H9 (cell line): ENCODE measurements around the gene FGD5. TPM values are rescaled to one million over a fixed set of nuclear protein-coding genes. Genes with fewer than 3 reads are reported as not detected.
A peak's percentile ranks its signal among the peaks of the same experiment; 100 is the strongest.

ENCODE experiments used
- DNase-seq: peaks from one replicate; pipeline ENCODE4 v3.0.0-alpha.2; 2017
- H2AFZ ChIP-seq: one replicate; pipeline ENCODE4 v1.6.1; 2013; ENCODE audit warnings: mild to moderate bottlenecking, low read length, control low read depth, moderate library complexity
- H2AK5ac ChIP-seq: 2 replicates; pipeline ENCODE4 v1.6.1; 2013; ENCODE audit warnings: low read length, control low read depth, mixed read lengths; ENCODE audit not compliant: insufficient read length
- H2BK120ac ChIP-seq: one replicate; pipeline ENCODE4 v1.6.1; 2013; ENCODE audit warnings: low read depth, mild to moderate bottlenecking, low read length, control low read depth, inconsistent platforms; ENCODE audit not compliant: poor library complexity, severe bottlenecking
- H2BK12ac ChIP-seq: 2 replicates; pipeline ENCODE4 v1.6.1; 2013; ENCODE audit warnings: low read length, control low read depth, mixed read lengths, low read depth; ENCODE audit not compliant: insufficient read length
- H2BK15ac ChIP-seq: 2 replicates; pipeline ENCODE4 v1.6.1; 2013; ENCODE audit warnings: low read depth, low read length, control low read depth
- H2BK20ac ChIP-seq: one replicate; pipeline ENCODE4 v1.6.1; 2013; ENCODE audit warnings: low read depth, mild to moderate bottlenecking, low read length, control low read depth, inconsistent platforms; ENCODE audit not compliant: poor library complexity, severe bottlenecking
- H2BK5ac ChIP-seq: 2 replicates; pipeline ENCODE4 v1.6.1; 2013; ENCODE audit warnings: low read length, control low read depth, mixed read lengths; ENCODE audit not compliant: insufficient read length
- H3K14ac ChIP-seq: 2 replicates; pipeline ENCODE4 v1.6.1; 2013; ENCODE audit warnings: low read length, control low read depth; ENCODE audit not compliant: insufficient read depth
- H3K18ac ChIP-seq: 2 replicates; pipeline ENCODE4 v1.6.1; 2013; ENCODE audit warnings: low read depth, mild to moderate bottlenecking, mixed read lengths, low read length, control low read depth; ENCODE audit not compliant: insufficient read length
- H3K23ac ChIP-seq: 2 replicates; pipeline ENCODE4 v1.6.1; 2013; ENCODE audit warnings: low read length, control low read depth, mixed read lengths, low read depth; ENCODE audit not compliant: insufficient read length
- H3K23me2 ChIP-seq: 2 replicates; pipeline ENCODE4 v1.6.1; 2013; ENCODE audit warnings: low read depth, mild to moderate bottlenecking, mixed read lengths, low read length, control low read depth; ENCODE audit not compliant: insufficient read length, poor library complexity, severe bottlenecking
- H3K27ac ChIP-seq: 2 replicates; pipeline ENCODE4 v1.5.1; 2013; ENCODE audit warnings: low read length, control low read depth, mixed read lengths, low read depth; ENCODE audit not compliant: insufficient read length
- H3K27me3 ChIP-seq: 2 replicates; pipeline ENCODE4 v1.6.1; 2013; ENCODE audit warnings: low read length, control low read depth, inconsistent platforms; ENCODE audit not compliant: insufficient read depth
- H3K4ac ChIP-seq: 2 replicates; pipeline ENCODE4 v1.6.1; 2013; ENCODE audit warnings: low read depth, mild to moderate bottlenecking, control low read depth, inconsistent platforms, low read length, moderate library complexity
- H3K4me1 ChIP-seq: 2 replicates; pipeline ENCODE4 v1.6.1; 2013; ENCODE audit warnings: low read length, control low read depth, inconsistent platforms; ENCODE audit not compliant: insufficient read depth
- H3K4me2 ChIP-seq: 2 replicates; pipeline ENCODE4 v1.6.1; 2013; ENCODE audit warnings: low read length, control low read depth, mixed read lengths; ENCODE audit not compliant: insufficient read length, insufficient read depth
- H3K56ac ChIP-seq: 2 replicates; pipeline ENCODE4 v1.6.1; 2013; ENCODE audit warnings: low read depth, mild to moderate bottlenecking, mixed read lengths, low read length, control low read depth; ENCODE audit not compliant: insufficient read length
- H3K79me1 ChIP-seq: 2 replicates; pipeline ENCODE4 v1.6.1; 2013; ENCODE audit warnings: low read depth, mild to moderate bottlenecking, moderate library complexity, low read length, control low read depth, inconsistent platforms; ENCODE audit not compliant: insufficient read depth, poor library complexity, severe bottlenecking
- H3K79me2 ChIP-seq: 2 replicates; pipeline ENCODE4 v1.6.1; 2013; ENCODE audit warnings: low read length, control low read depth, inconsistent platforms; ENCODE audit not compliant: insufficient read depth
- H3K9ac ChIP-seq: 2 replicates; pipeline ENCODE4 v1.6.1; 2013; ENCODE audit warnings: low read length, control low read depth, mixed read lengths; ENCODE audit not compliant: insufficient read length; ENCODE audit errors: extremely low read depth
- H3K9me3 ChIP-seq: one replicate; pipeline ENCODE4 v1.6.1; 2013; ENCODE audit warnings: low read depth, low read length, inconsistent platforms; ENCODE audit not compliant: control insufficient read depth
- H3T11ph ChIP-seq: one replicate; pipeline ENCODE4 v1.6.1; 2013; ENCODE audit warnings: mild to moderate bottlenecking, low read length, control low read depth, inconsistent platforms
- H4K20me1 ChIP-seq: one replicate; pipeline ENCODE4 v1.6.1; 2013; ENCODE audit not compliant: control insufficient read depth, insufficient read length, insufficient read depth
- H4K5ac ChIP-seq: 2 replicates; pipeline ENCODE4 v1.6.1; 2013; ENCODE audit warnings: low read depth, mild to moderate bottlenecking, mixed read lengths, low read length, control low read depth; ENCODE audit not compliant: insufficient read length
- H4K8ac ChIP-seq: replicated peaks from 2 replicates; pipeline ENCODE4 v1.6.1; 2013; ENCODE audit warnings: low read length, control low read depth, mixed read lengths, low read depth; ENCODE audit not compliant: insufficient read length
- H4K91ac ChIP-seq: 2 replicates; pipeline ENCODE4 v1.6.1; 2013; ENCODE audit warnings: low read depth, mild to moderate bottlenecking, moderate library complexity, mixed read lengths, low read length, control low read depth; ENCODE audit not compliant: insufficient read length
- H3K27ac Mint-ChIP-seq, 3 experiments: 2 replicates in 2 of 3; 3 replicates in 1 of 3; pipeline ENCODE4 v1.8.0; 2020 to 2021; ENCODE audit warnings: mixed read lengths in 3 of 3, mild to moderate bottlenecking in 1 of 3, moderate library complexity in 1 of 3
- H3K27me3 Mint-ChIP-seq: 2 replicates; pipeline ENCODE4 v1.8.0; 2021; ENCODE audit warnings: low read depth, mild to moderate bottlenecking, moderate library complexity, mixed read lengths
- H3K36me3 Mint-ChIP-seq, 3 experiments: 2 replicates in 2 of 3; 3 replicates in 1 of 3; pipeline ENCODE4 v1.8.0; 2020 to 2021; ENCODE audit warnings: low read depth in 3 of 3, mixed read lengths in 3 of 3; ENCODE audit not compliant: insufficient read depth in 1 of 3
- H3K4me1 Mint-ChIP-seq, 2 experiments: 2 replicates each; pipeline ENCODE4 v1.8.0; 2020; ENCODE audit warnings: mixed read lengths in 2 of 2
- H3K4me3 Mint-ChIP-seq, 2 experiments: 2 replicates in 1 of 2; 3 replicates in 1 of 2; pipeline ENCODE4 v1.8.0; 2020 to 2021; ENCODE audit warnings: mild to moderate bottlenecking in 2 of 2, mixed read lengths in 2 of 2, moderate library complexity in 1 of 2
- H3K9me3 Mint-ChIP-seq, 2 experiments: 2 replicates in 1 of 2; 3 replicates in 1 of 2; pipeline ENCODE4 v1.8.0; 2020; ENCODE audit warnings: mild to moderate bottlenecking in 2 of 2, mixed read lengths in 2 of 2, moderate library complexity in 1 of 2
- CTCF ChIP-seq: fragments of 200-600 bp; sonication (generic); conservative IDR thresholded peaks from 3 replicates; pipeline ENCODE4 v1.8.0; 2021; ENCODE audit warnings: antibody characterized with exemption, mild to moderate bottlenecking
- WGBS: extraction: QIAGEN DNeasy Blood & Tissue Kit; methylation state at CpG from one replicate; pipeline ENCODE4 v1.1.7; 2013; ENCODE audit warnings: missing lambda C conversion rate, low lambda C conversion rate, mixed read lengths; ENCODE audit not compliant: insufficient read length; ENCODE audit errors: extremely low coverage; 5-methylcytosine and 5-hydroxymethylcytosine counted together
- total RNA-seq: library from RNA; stranded (reverse); gene quantifications from 2 replicates; pipeline ENCODE4 v1.2.1, GENCODE V29; 2021

The FGD5 gene
- total RNA-seq, 1 experiment from 2014 or later = 7.8 TPM

- H3K18ac ChIP-seq = no peak overlapping the region
- Mint-ChIP-seq H3K9me3 (no peaks in the 10 kb centered on the region), H3K27ac (peak overlapping the region in 2 of 3 experiments; percentile 63 to 83; a peak in 5 of 7 replicates), H3K4me1 (peaks cover 16 to 19% of the 10 kb centered on the region in 2 experiments), H3K27me3 (peaks cover 6% of the 10 kb centered on the region; the same call in 1 of the 2 replicates), H3K4me3 (no peak overlapping the region), H3K36me3 (no peaks in the 10 kb centered on the region; a peak in 2 of 7 replicates)
- peak overlapping the region; percentile 41; the same call in 1 of the 2 replicates for H3K14ac ChIP-seq
- no peak overlapping the region for H3K4me2 ChIP-seq
- no peak overlapping the region for H4K5ac ChIP-seq
- H3T11ph ChIP-seq = no peak overlapping the region
- no peak overlapping the region for H2BK20ac ChIP-seq
- peak; percentile 26 for DNase-seq
- no peak overlapping the region for H4K8ac ChIP-seq
- H2BK12ac ChIP-seq = no peak overlapping the region
- H3K27ac ChIP-seq = no peak overlapping the region
- H3K27me3 ChIP-seq = no peaks in the 10 kb centered on the region
- no peak for TF ChIP-seq CTCF
- no CpG with 5 or more reads among the region's 4 CpGs for WGBS
- peaks cover 4% of the 10 kb centered on the region; the same call in 1 of the 2 replicates for H3K4me1 ChIP-seq
- no peak overlapping the region for H2BK120ac ChIP-seq
- no peak overlapping the region for H2BK15ac ChIP-seq
- H3K9me3 ChIP-seq = no peaks in the 10 kb centered on the region
- no peak overlapping the region for H4K91ac ChIP-seq
- no peak overlapping the region for H3K9ac ChIP-seq
- no peaks in the 10 kb centered on the region for H3K79me1 ChIP-seq
- H2BK5ac ChIP-seq = no peak overlapping the region
- no peaks in the 10 kb centered on the region for H3K79me2 ChIP-seq
- no peaks in the 10 kb centered on the region for H3K23me2 ChIP-seq
- H3K56ac ChIP-seq = no peak overlapping the region
- no peak overlapping the region for H3K23ac ChIP-seq
- H3K4ac ChIP-seq = no peak overlapping the region
- no peak overlapping the region for H2AK5ac ChIP-seq
- H2AFZ ChIP-seq = no peak overlapping the region
- H4K20me1 ChIP-seq = no peaks in the 10 kb centered on the region
These were observed 56.0 kb downstream of the FGD5 start for GRCh38 chr3:14874784-14875183.
